Fibroblast of upper back skin (primary cell): ENCODE results near the gene POMGNT1.

Experiments used
- DNase-seq: peaks from one replicate; pipeline ENCODE4 v3.0.0-alpha.2; 2013

The POMGNT1 gene

DNA sequence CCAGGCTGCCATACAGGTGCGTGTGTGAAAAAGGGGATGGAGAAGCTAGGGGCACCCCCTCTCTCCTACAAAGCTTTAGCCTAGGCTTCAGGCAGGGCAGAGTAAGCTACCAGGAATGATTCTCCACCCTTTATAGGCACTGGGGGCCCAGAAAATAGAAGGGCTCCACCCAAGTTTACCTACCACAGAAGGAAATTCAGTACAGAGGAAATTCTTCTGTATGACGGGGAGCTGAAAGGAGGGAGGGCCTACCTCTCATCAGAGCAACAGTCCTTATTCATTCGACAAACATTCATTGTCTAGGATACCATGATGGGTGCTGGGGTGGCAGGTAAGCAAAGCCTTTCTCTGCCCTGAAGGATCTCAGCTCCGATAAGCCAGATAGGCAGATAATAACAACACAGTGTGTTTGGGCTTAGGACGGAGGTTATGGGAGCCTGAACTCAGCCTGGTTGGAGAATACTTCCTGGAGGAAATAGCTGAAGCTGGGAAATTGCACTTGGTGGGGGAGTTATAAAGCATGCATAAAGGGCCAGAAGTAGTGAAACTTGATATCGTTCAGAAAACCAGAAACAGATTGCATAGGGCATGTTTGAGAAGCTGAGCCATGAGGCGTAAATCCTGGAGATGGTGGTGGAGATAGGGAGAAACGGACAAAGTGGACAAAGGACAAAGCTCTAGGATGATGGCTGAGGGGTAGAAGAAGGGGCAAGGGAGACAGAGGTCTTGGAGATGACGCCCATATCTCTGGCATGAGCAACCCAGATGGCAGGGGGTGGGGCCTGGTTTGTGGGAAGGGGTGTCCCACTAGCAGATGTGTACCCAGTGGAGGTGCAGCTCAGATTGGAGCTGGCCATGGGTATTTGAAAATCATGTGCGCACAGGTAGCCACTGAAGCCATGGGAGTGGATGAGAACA lies 16.6 kb downstream of the POMGNT1 start:
- peak; percentile 63 for DNase-seq

DNA sequence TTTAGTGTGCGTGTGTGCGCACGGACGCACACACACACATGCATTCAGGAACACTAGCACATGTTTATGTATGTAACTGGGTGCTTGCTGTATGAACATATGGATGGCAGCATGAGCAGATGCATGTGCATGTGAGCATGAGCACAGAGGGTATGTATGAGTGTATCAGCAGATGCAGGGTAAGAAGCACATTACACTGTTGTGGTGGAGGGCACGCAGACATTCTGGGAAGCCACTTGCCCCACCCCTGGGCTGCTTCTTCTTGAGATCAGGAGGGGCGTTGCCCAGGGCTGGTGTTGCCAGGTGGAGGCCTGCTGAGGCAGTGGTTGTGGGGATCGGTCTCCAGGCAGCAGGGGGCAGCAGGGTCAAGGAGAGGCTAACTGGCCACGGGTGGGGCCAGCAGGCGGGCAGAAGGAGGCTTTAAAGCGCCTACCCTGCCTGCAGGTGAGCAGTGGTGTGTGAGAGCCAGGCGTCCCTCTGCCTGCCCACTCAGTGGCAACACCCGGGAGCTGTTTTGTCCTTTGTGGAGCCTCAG lies 18.1 kb downstream of the POMGNT1 start:
- no peak for DNase-seq

DNA sequence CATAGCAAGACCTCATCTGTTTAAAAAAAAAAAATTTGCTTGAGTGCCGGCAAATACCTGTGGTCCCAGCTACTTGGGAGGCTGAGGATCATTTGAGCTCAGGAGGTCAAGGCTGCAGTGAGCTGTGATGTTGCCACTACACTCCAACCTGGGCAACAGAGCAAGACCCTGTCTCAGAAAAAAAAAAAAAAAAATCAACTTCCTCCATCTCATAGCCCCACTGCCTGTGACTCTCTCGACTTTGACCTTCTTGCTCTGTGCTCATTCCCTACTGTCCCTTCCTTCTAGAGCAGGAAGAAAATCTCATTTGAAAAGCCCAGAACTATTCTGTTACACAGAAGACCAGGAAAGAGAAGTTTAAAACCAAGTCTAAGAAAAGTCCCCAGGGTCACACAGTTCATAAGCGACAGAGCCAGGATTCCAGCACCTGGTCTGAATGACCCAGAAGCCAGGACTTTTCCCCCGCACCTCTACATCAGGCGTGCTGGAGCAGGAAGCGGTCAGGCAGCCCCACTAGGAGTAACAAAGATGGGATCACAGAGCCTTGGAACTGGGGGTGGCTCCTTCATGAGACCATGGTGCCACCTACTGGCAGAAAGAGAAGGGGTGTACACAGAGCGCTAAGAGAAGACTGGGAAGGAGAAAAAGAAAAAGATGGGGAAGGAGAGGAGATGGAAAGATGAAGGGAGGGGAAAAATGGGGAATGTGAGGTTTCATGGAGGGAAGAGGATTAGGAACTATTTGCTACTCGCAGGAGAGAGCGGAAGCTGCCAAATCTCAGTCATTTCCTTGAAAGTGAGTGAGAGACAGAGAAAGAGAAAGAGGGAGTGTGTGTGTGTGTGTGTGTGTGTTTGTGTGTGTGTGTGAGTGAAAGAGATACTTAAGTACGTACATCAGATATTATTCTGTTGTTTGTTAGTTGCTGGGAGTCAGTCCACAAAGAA lies 18.8 kb downstream of the POMGNT1 start:
- DNase-seq, result peak; percentile 86

DNA sequence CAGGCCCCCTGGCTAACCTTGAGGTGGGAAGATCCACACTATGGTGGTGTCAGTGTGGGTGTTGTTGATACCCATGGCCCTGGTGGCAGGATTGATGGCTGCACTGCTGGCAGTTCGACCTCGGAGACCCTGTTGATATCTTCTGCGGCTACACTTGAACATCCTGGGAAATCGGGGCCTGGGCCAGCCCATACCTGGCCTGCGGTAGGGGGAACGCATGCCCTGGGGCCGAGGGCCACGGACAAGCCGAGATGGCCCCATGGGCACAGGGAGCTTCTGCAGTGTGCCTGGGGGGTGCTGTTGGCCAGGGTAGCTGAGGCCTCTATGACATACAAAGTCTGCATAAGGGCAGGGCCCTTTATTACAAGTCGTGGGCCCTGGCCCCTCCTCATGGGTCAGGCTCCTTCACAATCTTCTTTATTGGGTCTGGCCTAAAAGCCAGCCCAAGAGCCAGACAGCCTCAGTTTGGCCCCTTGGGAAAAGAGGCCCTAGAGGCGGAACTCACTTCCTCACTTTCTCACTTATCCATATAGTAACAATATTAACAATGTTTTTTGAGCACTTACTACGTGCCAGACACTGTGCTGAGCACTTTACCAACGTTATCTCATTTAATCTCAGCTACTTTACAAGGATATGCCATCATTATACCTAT lies 21.9 kb downstream of the POMGNT1 start, which contains the start of gene P3R3URF:
P3R3URF (minus strand) TSS at position 278 of the 655 bp plus-strand sequence; CDS start at position 261, 17 bp downstream.
- no peak for DNase-seq

DNA sequence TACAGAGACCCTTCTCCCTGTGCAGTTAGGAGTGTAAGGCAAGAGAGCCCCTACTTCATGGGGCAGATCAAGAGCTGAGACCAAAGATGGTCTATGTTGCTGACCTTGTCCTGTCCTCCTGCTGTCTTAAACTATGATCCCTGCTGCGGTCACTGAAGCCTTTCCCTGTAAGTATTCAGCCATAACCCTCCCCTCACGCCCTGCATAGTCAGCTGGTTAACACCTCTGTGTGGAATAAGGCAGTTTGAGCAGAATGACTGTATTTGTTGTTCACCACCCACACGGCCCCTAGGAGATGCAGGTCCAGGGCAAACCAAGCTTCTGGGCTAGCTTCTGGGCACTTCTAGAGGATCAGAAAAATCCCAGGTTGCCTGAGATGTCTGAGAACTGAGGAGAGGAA lies 23.0 kb downstream of the POMGNT1 start:
- DNase-seq, result no peak

DNA sequence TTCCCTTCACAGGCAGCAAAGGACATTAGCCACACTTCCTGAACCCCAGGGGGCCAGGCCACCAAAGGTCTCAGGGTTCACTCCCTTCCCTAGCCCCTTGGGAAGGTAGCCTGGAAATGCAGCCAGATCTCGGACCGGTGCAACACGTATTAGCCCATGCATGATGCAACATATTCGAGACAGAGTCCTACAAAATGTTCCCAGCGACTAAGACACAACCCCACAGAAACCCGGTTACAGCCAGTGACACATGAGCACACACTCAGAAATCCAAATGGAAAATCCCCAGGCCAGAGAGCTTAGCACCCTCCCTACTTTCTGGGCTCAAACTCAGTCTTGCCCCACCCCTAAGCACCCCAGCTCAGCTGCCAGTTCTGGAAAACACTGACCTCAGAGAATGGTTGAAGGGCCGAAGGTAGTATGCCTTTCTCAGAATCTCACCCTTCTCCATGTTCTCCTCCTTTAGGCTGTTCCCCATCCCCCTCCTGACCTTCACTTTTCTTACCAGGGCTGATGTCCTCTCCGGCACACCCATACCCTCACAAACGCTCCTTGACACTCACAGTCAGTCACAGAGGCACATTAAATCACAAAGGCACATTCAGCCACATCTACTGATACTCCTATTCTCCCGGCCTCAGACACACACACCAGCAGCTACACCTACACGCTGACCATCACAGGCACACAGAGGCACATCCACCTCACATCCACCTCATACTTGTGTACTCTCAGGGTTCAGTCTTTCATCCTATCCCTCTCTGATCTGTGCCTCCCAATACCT lies 23.6 kb downstream of the POMGNT1 start, which contains the start of gene TSPAN1:
TSPAN1 (plus strand) TSS at position 640 of the 784 bp plus-strand sequence. CDS start 6,021 bp downstream, outside the sequence.
- peak; percentile 38 for DNase-seq

DNA sequence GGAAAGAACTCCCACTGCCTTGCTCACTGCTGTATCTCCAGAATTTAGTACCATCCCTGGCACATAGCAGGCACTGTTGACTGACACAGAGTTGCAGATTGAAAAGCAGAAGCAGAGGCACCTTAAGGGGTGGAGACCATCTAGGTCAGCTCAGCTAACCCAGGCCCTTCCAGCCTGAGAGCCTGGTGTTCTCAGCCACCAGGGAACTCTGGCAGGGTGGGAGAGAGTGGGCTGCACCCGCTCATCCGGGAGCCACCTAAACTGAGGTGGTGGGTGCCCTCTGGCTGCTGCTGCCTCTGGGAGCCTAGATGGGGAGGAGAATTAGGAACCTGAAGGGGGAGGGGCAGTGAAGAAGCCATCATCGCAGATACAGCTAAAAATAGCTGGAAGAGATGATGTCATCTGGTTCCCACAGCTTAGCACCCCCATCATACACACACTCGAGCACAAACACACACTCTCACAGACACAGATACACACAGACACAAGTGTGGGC lies 24.8 kb downstream of the POMGNT1 start:
- peak; percentile 37 for DNase-seq

DNA sequence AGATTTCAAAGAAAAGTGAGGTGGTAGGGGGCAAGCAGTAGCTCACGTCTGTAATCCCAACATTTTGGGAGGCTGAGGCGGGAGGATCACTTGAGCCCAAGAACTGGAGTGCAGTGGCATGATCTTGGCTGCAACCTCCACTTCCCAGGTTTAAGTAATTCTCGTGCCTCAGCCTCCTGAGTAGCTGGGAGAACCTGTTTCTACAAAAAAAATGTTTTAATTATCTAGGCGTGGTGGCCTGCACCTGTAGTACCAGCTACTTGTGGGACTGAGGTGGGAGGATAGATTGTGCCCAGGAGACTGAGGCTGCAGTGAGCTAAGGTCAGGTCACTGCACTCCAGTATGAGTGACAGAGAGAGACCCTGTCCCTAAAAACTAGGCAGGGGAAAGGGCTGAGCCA lies 25.9 kb downstream of the POMGNT1 start:
- no peak for DNase-seq

DNA sequence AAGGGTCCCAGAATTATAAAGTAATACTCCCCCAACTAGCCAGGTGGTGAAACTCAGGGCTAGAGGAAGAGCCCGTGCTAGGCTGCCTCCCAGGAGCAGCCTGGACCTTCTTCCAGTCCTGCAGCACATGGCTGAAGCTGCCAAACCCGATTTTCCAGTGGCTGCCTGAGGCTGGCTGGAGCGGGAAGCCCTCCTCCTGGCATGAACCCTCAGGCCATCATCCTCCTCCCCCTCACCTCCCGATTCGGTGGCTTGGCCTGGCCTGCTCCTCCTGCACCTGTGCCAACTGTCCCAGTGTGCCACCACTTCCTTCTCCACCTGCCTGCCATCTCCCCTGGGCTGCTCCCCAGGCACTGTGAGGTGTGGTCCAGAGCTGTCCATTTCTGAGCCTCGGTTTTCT lies 26.4 kb downstream of the POMGNT1 start:
- no peak for DNase-seq

DNA sequence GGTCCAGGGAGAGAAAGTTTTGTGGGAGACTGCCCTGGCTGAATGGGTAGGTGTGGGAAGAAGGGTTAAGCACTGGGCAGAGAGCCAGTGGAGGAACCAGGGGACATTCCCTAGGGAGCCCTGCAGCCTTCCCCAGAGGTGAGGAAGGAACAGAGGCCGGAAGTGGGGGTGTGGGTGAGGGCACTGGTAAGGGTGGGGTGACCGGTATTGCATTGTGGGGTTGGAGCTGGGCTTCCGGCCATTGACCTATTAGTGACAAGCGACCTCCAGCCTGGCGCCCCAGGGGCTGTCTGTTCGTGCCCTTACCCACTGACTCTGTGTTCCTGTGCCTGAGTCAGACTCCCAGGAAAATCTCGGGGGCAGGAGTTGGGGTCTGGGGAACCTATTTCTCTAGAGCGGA lies 26.9 kb downstream of the POMGNT1 start:
- DNase-seq, result no peak

DNA sequence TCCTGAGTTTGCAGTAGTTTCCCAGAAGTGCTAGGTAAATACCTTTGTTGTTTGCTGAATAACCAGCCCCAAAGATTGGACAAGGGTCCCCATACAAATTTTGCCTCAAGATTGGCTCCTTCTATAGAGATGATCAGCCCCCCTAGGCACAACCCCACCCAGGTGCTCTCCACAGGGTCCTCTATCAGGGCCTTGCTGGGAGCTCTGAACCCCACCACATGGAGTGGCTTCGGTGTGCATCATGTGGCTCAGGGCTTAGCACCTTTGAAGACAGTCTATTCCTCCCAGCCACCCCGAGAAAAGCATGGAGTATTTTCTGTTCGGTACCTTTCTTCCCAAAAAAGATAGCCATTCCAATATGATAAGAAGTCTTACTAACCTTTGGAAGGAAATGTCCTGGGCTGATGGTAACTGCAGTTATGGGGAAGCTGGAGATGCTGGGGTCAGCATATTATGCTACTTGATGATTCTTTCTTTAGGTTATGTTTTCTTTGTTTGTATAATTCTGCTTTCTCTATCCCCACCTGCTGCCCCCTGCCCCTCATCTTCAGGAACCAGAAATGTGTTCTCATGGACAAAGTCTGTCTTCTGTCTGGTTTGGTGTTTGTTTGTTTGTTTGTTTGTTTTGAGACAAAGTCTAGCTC lies 28.3 kb downstream of the POMGNT1 start:
- no peak for DNase-seq

DNA sequence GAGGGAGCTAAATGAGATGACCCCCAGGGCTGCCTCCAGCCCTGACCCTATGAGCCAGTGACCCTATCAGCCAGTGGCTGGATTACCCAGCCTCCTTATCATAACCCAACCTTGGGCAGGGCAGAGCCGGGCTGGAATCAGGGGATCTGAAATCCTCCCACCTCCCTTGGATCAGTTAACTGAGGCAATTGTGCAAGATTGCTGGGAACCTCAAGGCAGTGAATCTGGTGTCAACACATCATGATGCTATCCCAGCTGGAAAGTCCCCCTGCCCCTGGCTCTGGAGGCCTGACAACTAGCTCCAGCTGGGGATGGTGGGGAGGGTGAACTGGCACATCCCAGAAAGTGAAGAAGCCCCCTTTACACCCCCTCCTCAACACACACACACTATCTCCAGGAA lies 29.8 kb downstream of the POMGNT1 start:
- no peak for DNase-seq

DNA sequence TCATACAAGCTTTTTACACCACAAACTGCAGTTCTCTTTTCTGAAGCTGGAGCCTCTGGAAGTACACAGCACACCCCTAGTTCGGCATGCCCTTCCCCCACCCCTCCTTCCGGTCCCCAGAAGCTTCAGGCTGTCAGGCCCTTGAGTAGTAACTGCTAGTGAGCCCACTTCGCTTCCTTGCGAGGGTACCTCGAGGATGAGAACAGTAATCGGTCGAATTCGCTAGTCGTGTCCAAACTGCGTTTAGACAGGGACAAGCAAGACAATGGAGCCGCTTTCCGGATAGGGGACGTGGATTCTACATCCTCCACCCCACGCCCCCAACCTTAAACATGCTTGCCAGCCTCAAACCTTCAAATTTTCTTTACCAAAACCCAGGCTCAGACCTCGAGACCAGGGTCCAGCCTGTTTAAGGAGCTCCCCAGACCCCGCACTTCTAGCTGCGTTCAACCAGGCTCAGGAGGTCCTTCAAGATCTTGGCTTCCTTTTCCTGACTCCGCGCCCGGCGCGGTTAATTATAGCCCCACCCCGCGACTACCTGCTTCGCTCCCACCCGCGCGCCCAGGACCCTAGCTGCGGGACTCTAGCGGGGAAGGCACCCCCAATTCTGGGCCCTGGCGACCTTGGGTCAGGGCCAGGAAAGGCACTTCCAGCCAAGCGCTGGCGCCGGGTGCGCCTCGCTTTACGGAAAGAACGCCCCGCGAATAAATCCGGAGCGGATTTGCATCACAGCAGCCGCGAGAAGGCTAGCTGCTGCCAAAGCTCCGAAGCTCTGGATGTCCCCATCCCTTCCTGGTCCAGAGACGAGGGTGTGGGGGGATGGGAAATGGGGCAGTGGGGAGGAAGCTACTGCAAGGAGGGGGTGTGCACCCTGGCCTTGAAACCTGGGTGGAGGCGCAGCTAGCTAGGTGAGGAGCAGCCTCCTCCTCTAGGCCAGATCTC lies 31.4 kb downstream of the POMGNT1 start:
- no peak for DNase-seq

DNA sequence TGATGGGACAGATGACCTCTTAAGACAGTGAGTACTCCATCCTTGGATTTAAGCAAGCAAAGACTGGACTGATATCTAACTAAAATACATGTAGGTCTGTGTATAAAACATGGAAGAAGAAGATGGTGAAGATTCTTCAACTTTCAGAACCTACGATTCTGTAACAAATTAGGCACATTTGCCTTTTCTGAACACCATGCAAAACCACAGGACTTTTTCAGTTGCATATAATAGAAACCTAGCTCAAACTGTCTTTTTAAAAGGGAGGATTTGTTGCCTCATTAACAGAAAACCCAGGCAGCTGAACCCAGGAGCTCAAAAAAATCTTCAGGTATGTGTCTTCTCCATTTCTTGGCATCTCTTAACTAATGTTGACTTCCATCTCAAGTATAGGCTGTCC lies 38.0 kb downstream of the POMGNT1 start:
- DNase-seq, result no peak

DNA sequence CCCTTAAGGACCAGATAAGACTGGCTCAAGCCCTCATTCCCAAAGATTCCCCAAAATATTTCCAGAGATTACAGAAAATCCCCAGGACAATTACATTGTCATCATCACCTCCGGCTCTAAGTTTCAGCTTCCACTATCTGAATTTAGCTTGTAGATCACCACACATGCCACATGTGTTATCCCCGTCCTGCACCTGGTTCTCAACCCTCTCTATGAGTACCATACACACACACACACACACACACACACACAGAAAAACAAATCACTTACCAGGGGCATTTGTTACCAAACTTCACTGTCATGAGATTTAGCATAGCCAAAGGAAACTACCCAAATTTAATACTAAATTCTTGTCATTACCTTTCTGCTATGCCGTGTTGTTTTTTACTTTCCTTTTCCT lies 38.7 kb downstream of the POMGNT1 start:
- no peak for DNase-seq

DNA sequence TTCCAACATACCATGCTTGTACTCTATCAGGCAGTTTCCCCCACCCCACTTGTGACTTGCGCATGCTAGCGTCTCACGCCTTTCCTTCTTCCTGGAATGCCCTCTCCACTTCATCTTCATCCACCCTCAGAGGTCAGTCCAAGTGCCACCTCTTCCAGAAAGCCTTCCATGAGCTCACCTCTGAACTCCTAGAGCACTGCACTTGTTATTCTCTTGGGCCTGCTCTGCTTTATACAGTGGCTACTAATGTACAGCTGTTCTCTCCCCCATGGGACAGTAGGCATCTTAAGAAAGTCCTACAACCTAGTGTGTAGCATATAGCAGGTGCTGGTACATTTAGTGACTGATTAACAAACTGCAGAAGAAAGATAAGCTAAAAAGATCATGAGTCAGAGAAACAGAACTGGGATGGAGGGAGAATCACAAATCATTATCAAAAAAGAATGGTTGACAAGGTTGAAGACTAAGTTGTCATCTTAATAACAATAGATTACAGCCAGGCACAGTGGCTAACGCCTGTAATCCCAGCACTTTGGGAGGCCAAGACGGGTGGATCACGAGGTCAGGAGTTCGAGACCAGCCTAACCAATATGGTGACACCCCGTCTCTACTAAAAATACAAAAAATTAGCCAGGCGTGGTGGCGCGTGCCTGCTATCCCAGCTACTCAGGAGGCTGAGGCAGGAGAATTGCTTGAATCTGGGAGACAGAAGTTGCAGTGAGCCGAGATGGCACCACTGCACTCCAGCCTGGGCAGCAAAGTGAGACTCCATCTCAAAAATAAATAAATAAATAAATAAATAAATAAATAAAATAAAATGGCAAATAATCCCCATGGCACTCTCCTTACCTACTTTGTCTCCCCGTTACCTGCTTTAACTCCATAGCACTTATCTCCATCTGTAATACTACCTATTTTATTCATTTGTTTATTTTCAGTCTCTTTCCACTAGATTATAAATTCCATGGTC lies 39.6 kb downstream of the POMGNT1 start:
- DNase-seq, result no peak

DNA sequence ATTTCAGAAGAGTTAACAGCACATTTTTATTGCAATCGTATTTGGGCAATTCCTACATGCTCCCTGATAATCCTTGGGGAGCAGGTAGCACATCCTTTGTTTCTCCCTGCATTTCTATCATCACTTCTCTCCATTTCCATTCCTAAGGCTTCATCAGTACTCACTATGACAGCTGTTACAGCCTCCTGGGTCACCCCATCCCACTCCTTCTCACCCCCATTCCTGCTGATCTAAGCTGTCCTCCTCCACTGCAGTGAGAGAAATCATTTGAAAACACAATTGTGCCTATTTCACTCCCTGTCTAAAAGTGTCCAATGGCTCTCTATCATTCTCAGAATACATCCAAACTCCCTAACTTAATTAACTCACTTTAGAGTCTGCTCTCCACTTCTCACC lies 40.3 kb downstream of the POMGNT1 start:
- DNase-seq, result no peak

DNA sequence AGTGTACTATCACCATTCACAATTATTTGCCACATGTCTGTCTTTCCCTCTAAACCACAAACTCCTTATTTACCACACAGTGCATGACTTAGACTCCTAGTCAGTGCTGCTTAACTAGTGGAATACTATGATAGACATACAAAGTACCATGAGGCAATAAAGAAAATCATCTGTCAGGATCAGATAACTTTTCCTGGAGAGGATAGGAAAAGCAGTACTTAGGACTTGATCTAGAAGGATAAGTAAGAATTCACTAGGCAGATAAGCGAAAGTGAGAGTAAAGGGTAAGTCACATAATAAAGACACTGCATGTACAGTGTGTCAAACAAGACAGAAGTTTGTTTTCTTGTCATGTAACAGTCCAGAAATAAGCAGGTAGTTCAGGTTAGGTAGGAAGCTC lies 44.5 kb downstream of the POMGNT1 start:
- DNase-seq, result peak; percentile 36

DNA sequence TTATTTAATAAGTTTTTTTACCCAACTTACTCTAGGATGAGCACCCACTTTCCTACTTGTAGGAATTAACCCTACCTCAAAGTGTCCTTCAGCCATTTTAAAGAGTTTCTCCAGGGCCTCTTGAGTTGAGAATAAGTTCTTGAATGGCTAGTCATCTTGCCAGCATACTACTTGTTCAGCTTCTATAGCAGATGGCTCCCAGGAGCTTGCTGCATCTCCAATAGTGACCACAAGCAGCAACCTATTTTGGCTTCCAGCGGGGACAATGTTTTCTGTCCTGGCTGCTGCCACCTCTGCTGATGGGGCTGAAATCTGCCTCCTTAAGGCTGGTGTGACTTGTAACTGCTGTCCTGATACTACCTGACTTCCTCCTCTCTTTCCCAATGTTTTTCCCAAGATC lies 45.0 kb downstream of the POMGNT1 start:
- DNase-seq, result no peak
